Lower lobe of right lung (tissue), 2 donors: ENCODE results near the gene FAM78A. TPM values are rescaled to one million over a fixed set of nuclear protein-coding genes. Genes with fewer than 3 reads are reported as not detected.

ENCODE experiments used
- ATAC-seq, 2 donors: fragments of 200-7000 bp; cut with Tn5 transposase; one replicate each; pipeline ENCODE4 v1.9.1; 2020 to 2022; ENCODE audit warnings: mild to moderate bottlenecking in 2 of 2, moderate library complexity in 2 of 2
- DNase-seq: peaks from one replicate; pipeline ENCODE4 v3.0.0-alpha.2; 2020
- H3K27ac ChIP-seq: fragments of 200-600 bp; one replicate; pipeline ENCODE4 v1.8.0; 2022
- H3K27me3 ChIP-seq: fragments of 200-600 bp; one replicate; pipeline ENCODE4 v1.8.0; 2022; ENCODE audit warnings: low read depth
- H3K36me3 ChIP-seq: fragments of 200-600 bp; one replicate; pipeline ENCODE4 v1.8.0; 2022; ENCODE audit warnings: mild to moderate bottlenecking
- H3K4me1 ChIP-seq: fragments of 200-600 bp; one replicate; pipeline ENCODE4 v1.8.0; 2022
- H3K4me3 ChIP-seq: fragments of 200-600 bp; one replicate; pipeline ENCODE4 v1.8.0; 2022; ENCODE audit warnings: mild to moderate bottlenecking
- H3K9me3 ChIP-seq: fragments of 200-600 bp; one replicate; pipeline ENCODE4 v1.8.0; 2022
- intact Hi-C: fragments of 100-400 bp; cut with DNase I; formaldehyde crosslinking; loops from one replicate; pipeline ENCODE4 v1.11.0; 2022
- total RNA-seq: library from RNA; stranded (reverse); fragmentation: NEBNext Ultra II Directional; extraction: Animal tissue kit (Norgen Biotek cat#: 25700); gene quantifications from one replicate; pipeline ENCODE4 v1.2.1, GENCODE V29; 2021
- TF ChIP-seq, protein P1 (sequence below): fragments of 200-600 bp; IDR thresholded peaks from one replicate; pipeline ENCODE4 v1.8.0; 2022; ENCODE audit warnings: antibody characterized with exemption, mild to moderate bottlenecking
- donor health status: DM: no; HTN: yes; CAD: no; lungs with severe emphysema.

Gene FAM78A
- total RNA-seq, 1 donor from 2014 or later = 18.3 TPM

DNA sequence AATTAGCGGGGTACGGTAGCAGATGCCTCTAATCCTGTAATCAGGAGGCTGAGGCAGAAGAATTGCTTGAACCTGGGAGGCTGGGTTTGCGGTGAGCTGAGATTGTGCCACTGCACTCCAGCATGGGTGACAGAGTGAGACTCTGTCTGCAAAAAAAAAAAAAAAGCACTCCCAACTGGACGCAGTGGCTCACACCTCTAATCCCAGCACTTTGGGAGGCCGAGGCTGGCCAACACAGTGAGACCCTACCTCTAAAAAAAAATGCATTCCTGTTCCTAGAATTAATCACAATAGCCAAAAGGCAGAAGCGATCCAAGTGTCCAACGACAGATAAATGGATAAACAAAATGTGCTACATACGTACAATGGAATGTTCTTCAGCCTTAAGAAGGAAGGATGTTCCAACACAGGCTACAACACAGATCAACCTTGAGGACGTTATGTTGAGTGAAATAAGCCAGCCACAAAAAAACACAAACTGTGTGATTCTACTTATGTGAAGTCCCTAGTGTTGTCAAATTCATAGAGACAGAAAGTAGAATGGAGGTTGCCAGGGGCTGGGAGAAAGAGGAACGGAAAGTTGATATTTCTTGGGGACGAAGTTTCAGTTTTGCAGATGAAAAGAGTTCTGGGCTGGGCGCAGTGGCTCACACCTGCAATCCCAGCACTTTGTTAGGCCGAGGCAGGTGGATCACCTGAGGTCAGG, 13.8 kb downstream of the FAM78A start:
- Histone ChIP-seq H3K27ac (no peak overlapping the region), H3K9me3 (no peaks in the 10 kb centered on the region), H3K4me3 (no peak overlapping the region), H3K4me1 (peaks cover 47% of the 10 kb centered on the region), H3K36me3 (peaks cover 32% of the 10 kb centered on the region), H3K27me3 (no peaks in the 10 kb centered on the region)
- DNase-seq (no peak), ATAC-seq (no peak)
- TF ChIP-seq, protein P1, sequence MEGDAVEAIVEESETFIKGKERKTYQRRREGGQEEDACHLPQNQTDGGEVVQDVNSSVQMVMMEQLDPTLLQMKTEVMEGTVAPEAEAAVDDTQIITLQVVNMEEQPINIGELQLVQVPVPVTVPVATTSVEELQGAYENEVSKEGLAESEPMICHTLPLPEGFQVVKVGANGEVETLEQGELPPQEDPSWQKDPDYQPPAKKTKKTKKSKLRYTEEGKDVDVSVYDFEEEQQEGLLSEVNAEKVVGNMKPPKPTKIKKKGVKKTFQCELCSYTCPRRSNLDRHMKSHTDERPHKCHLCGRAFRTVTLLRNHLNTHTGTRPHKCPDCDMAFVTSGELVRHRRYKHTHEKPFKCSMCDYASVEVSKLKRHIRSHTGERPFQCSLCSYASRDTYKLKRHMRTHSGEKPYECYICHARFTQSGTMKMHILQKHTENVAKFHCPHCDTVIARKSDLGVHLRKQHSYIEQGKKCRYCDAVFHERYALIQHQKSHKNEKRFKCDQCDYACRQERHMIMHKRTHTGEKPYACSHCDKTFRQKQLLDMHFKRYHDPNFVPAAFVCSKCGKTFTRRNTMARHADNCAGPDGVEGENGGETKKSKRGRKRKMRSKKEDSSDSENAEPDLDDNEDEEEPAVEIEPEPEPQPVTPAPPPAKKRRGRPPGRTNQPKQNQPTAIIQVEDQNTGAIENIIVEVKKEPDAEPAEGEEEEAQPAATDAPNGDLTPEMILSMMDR = no peak
- intact Hi-C loops = no loop called here

GRCh38 chr9:131260751-131261452, 15.4 kb downstream of the FAM78A start:
- H3K4me1 ChIP-seq = peaks cover 45% of the 10 kb centered on the region
- H3K27me3 ChIP-seq = no peaks in the 10 kb centered on the region
- ATAC-seq = no peak
- intact Hi-C loops = no loop called here
- H3K9me3 ChIP-seq = no peaks in the 10 kb centered on the region
- DNase-seq = no peak
- H3K27ac ChIP-seq = no peak overlapping the region
- H3K36me3 ChIP-seq = peaks cover 32% of the 10 kb centered on the region
- H3K4me3 ChIP-seq = no peak overlapping the region
- TF ChIP-seq, protein P1 = no peak

DNA sequence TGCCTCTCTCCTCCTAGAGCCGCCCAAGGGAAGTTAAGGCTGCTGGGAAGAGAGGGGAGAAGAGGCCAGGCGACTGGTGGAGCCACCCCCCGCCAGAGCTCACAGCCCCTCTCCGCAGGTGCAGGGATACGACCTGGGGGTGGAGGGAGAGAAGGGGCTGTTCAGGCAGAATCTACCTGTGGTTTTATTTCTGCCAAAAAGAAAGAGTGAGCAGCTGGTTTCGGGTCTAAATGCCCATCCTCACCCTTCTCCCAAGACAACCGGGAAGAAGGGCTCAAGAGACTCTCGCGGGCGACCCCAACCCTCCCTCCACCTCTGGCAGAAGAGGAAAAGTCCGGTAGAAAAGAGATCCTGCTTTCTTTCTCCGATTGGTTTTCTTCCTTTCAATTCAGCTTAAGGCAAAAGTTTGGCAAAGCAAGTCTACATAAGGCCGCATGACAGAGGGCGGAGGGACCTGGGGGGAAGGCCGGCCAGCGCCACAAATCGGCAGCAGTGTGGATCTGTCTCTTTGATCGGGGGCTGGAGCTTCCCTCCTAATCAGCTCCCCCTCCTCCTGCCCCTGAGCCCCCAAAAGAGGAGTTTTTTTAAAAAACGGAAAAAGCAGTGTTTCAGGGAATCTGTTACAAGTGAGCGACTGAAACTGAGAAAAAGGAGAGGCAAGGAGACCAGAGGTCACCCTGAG, 16.3 kb downstream of the FAM78A start:
- ATAC-seq (no peak), DNase-seq (no peak)
- TF ChIP-seq, protein P1 = no peak
- Histone ChIP-seq H3K27ac (no peak overlapping the region), H3K36me3 (peaks cover 32% of the 10 kb centered on the region), H3K4me1 (peaks cover 46% of the 10 kb centered on the region), H3K9me3 (no peaks in the 10 kb centered on the region), H3K27me3 (no peaks in the 10 kb centered on the region), H3K4me3 (no peak overlapping the region)
- intact Hi-C loops = no loop called here

DNA sequence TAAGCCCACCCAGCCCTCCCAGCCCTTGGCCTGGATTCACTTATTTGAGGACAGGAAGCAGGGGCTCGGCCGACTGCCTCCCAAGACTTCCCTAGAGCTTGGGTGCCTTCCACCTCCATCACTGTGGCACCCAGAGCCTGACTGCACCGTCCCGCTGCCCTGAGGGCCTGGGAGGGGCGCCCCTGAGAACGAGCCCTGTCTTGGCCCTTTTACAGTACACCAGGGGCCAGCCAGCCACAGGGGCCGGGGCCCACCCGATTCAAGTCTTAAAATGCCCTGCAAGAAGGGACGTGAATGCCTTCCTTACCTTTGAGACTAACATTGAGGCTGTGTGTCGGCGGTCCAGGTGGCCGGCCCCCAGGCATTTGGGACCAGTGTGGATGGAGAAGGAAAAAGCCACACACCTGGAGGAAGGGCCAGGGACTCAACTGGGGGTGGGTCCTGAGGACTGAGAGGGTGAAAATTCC, 16.8 kb downstream of the FAM78A start:
- peaks cover 50% of the 10 kb centered on the region for H3K4me1 ChIP-seq
- no peak for DNase-seq
- H3K36me3 ChIP-seq = peaks cover 32% of the 10 kb centered on the region
- no peak overlapping the region for H3K4me3 ChIP-seq
- intact Hi-C loops = no loop called here
- TF ChIP-seq, protein P1 = no peak
- no peak for ATAC-seq
- H3K27me3 ChIP-seq = no peaks in the 10 kb centered on the region
- no peaks in the 10 kb centered on the region for H3K9me3 ChIP-seq
- no peak overlapping the region for H3K27ac ChIP-seq

DNA sequence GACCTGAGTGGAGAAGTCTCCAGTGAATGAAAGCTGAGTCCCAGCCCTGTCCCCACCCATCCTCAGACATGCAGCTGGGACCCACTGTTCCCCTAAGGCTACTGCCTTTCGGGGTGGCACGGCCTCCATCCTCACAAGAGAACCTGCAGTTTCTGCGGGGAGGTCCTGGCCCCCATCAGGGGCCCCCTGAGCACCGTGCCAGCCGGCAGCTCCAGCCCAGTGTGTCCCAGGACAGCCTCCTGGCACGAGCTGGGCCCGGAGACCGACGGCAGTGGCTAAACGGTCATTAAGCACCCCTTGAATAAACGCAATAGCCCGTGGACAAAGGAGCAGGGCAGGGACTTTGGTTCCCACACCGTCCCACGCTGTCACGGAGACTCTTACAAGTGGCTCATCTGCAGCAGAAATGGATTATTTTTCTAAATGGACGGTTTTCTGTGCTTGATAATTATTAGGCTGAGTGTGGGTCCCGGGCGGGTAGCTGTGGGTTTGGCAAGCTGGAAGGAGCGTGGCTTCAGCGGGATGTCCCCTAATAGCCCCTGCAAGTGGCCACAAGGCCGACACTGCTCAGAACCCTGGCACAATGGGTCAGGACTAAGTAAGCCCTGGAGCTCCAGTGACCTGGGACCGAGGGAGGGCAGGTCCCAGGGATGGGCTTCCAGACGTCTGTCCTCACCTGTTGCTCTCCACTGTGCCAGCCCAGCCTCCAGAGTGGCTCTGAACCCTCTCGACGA, 17.4 kb downstream of the FAM78A start:
- Histone ChIP-seq H3K4me1 (peaks cover 46% of the 10 kb centered on the region), H3K27me3 (no peaks in the 10 kb centered on the region), H3K9me3 (no peaks in the 10 kb centered on the region), H3K27ac (no peak overlapping the region), H3K4me3 (no peak overlapping the region), H3K36me3 (peaks cover 32% of the 10 kb centered on the region)
- intact Hi-C loops = no loop called here
- no peak for ATAC-seq
- DNase-seq = no peak
- TF ChIP-seq, protein P1 = no peak
